GM19328 (cell line): Measurements from ENCODE around the gene HS6ST3.

ENCODE experiments used
- ATAC-seq: cut with Tn5 transposase; IDR thresholded peaks from one replicate; pipeline ENCODE4 v1.9.1; 2021; ENCODE audit warnings: mild to moderate bottlenecking, moderate library complexity; ENCODE audit not compliant: unreplicated experiment

The HS6ST3 gene

GRCh38 chr13:96816261-96816660, 726.4 kb downstream of the HS6ST3 start:
- no peak for ATAC-seq

DNA sequence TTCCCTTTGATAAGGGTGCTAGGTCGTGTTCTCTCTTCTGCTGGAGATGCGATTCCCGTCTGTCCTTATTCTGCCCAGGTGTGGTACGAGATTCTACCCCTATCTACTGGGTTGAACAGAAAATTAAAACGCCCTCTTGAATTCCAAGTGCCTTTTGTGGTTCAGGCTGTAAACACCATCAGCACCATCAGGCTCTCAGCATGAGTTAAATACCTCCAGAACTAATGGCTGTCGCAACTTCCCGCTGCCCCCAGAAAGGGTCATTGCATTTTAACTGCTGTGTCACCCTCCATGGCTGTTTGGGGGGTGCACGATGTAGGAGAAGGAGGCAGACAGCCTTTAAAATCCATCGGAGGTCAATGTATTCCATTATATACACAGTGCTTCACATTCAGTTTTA, 727.0 kb downstream of the HS6ST3 start:
- ATAC-seq: no peak

GRCh38 chr13:96817336-96817941, 727.5 kb downstream of the HS6ST3 start:
- ATAC-seq: no peak

GRCh38 chr13:96819375-96819774, 729.5 kb downstream of the HS6ST3 start:
- ATAC-seq: no peak

DNA sequence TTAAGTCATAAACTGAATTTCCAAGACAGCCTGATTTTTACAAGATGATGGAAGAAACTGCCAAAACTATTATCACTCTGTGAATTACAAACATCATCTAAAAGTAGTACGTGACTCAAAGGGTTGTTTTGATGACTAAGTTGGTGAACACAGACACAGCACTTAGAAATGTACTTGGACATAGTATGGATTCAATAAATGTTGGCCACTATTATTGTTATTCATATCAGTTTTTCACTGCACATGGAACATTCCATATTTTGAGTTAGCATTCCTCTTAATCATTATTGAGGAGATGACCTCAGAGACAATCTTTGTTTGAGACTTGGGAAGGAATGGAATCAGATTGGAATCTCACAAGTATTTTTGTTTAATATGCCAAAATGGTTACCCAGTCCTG, 731.5 kb downstream of the HS6ST3 start:
- no peak for ATAC-seq

GRCh38 chr13:96821971-96822370, 732.1 kb downstream of the HS6ST3 start:
- no peak for ATAC-seq

- ATAC-seq: no peak
These were observed 733.0 kb downstream of the HS6ST3 start for GRCh38 chr13:96822895-96823294.

- ATAC-seq: no peak
These were observed 734.2 kb downstream of the HS6ST3 start for GRCh38 chr13:96824140-96824539.

DNA sequence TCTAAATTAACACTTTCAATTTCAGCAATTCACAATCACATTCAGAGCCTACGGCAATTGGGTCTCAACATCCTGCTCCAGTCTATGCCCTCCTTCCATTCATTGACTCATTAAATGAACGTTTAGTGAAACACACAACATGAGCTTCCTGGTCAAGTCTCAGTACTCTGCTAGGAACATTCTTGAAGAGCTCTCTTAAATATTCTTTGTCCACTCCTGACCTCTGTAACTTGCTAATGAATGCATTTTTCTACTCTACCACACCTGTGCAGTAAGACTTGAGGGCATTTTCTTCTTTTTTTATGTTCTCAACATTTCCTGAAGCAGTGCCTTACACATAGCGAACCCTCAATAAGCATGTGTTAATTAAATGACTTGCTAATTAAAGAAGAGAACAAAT, 735.7 kb downstream of the HS6ST3 start:
- ATAC-seq: no peak

GRCh38 chr13:96834626-96835025, 744.7 kb downstream of the HS6ST3 start:
- ATAC-seq: no peak

DNA sequence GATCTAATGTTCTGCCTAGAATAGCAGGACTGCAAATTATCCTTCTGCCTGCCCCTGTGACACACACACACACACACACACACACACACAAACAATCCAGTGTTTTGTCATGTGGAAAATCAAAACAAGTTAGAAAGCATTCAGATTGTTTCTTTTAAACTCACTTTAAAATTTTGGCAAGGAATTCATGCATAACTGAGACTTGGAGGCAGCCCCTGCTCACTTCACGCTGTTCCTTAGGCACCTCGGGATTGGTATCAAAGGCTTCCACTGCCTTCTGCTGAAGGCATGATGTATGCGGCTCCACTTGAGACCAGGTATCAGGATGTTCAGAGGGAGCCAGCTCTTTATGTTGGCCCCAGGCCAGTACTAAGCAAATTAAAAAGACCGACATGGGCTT, 745.6 kb downstream of the HS6ST3 start:
- no peak for ATAC-seq

DNA sequence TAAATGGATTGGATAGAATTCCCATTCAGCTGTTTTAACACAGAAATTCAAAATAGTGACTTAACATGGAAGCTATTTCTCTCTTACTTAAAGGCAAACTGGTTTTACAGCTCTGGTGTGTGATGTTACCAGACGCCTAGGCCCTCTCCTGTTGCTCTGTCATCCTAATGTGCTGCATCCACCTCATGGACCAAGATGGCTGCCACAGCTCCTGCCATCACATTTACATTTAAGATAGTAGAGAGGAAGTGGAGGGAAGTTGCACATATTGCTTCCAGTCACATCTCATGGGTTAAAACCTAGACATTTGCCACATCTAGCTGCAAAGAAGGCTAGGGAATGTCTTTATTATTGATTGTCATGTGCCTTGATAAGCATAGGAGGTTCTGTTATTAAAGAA, 746.8 kb downstream of the HS6ST3 start:
- ATAC-seq: no peak

DNA sequence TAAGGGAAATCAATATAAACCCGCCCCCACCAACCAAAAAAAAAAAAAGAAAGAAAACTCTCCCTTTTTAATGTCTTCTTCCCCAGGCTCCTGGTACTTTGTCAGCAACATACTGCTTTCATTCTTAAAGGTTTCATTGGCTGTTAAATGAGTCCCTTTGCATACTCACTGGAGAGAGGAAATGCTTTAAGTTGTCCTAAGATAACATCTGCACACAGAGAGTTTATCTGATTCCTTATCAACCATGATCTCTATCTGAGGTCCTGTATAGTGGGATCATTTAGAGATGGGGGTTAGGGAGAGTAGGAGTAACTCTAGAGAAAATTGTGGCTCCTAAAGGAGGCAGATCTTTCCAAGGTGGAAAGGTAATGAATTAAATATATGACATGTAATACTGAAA, 747.9 kb downstream of the HS6ST3 start:
- ATAC-seq: no peak

GRCh38 chr13:96844195-96844594, 754.3 kb downstream of the HS6ST3 start:
- ATAC-seq: no peak

- no peak for ATAC-seq
These were observed 754.7 kb downstream of the HS6ST3 start for GRCh38 chr13:96844616-96845015.

- no peak for ATAC-seq
These were observed 758.4 kb downstream of the HS6ST3 start for GRCh38 chr13:96848286-96848685.

GRCh38 chr13:96849091-96849490, 759.2 kb downstream of the HS6ST3 start:
- no peak for ATAC-seq

- ATAC-seq: no peak
These were observed 760.7 kb downstream of the HS6ST3 start for GRCh38 chr13:96850538-96851145.

DNA sequence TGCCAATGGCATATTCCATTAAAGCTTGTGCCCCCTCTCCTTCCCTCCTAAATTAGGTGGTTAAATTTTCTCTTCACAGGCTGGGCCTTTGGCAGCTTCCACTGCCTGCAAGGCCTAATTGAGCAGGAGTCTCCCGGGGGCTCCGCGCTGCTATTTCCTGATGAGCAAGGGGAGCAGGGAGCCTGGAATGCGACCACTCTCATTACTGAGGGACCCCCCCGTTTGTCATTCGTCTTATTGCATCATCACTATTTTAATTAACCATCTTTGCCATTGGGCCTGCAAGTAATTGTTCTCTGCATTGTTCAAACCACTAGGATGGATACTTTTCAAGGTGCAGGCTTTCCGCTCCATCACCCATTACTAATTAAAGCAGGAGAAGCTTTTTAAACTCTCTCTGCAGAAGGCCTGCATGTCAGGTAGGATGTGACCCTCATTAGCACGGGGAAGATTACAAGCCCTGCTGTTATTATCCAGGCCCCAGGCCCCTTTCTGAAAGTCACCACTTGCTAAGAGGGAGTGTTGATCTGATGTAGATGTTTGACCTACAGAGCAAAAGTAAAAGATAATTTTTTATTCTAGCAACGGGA, 762.0 kb downstream of the HS6ST3 start:
- no peak for ATAC-seq

DNA sequence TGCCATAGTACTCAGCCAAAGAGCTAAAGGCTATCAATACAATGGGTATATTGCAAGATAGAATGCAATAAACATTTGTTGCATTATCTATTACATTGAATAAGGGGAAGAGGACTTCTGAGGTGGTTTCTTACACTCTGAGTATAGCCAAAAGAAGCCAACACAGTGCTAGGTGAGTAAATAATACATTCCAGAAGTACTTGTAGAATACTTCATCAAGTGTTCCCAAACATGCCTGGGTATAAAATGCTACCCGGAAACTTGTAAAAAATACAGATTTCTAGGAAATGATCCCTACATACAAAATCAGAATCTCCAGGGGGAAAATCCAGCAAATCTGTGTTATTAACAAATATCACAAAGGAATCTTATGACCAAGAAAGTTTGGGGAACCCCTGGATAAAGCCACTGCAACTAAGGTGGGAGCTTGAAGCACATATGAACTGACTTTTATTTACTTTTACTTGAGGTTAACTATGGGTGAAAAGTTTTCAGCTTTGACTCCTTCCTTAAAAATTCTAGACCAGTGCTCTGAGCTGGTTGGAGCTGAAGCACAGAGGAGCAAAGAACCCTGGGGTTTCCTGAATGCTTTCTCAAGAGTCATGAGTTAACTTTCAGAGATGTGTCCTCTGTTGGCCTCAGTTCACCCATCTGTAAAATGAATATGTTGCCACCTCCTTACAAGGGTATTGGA, 768.4 kb downstream of the HS6ST3 start:
- ATAC-seq: no peak

DNA sequence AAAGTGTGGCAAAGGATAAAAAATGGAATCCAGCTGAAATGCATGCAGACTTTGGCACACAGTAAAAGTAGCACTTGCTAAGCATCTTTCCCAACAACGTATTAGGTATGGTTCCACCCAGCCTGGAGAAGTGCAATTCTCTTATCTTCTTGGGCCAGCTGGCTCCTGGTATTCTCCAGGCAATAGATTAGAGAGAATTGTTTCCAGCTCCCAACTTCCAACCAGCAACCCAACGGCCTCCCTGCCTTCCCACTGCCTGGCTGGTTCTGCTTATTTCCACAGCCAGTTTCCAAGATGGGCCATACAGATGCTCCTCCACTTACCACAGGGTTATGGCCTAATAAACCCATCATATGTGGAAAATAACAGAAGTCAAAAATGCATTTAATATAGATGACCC, 771.0 kb downstream of the HS6ST3 start:
- no peak for ATAC-seq

DNA sequence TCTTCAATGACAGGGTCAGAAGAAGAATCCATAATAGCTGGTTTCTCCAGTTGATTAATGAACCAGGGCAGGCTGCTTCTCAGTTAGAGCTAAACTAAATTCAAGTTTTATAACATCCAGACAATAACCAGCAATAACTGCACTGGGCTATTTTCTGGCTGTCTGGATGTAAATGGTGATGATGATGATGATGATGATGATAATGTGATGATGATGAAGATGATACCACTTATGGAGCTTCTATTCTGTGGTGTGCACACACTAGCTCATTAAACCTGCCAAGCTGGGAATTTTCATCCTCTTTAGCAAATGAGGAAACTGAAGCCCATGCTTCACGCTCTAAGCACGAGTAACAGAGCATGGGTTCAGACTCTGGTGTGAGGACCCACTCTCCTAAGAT, 772.2 kb downstream of the HS6ST3 start:
- no peak for ATAC-seq
